ENCODE data around the gene UBE2S.
A peak's percentile ranks its signal among the peaks of the same experiment; 100 is the strongest.

UBE2S gene

GRCh38 chr19:55384920-55385723 is 22.5 kb downstream of the UBE2S start:
- TF ChIP-seq CTCF (conservative IDR thresholded peaks at IDR 0.05; ENCODE audit: low read depth), result no peak
- ChIA-PET POLR2A (ENCODE audit: low non-redundant PET) (interaction anchor here (0.6 to 1.7 kb wide), 4 partner anchors 17 to 84 kb away, joined by 3 to 9 read pairs (median 4); partner anchors contain the start of gene KMT5C), CTCF (interaction anchor here (1.1 to 1.3 kb wide), 3 partner anchors 21 to 97 kb away, joined by 3 read pairs; no protein-coding TSS in a partner anchor)
- DNase-seq (ENCODE audit: low spot score), result peak; percentile 89
- peak overlapping the region; percentile 98 for H3K27ac ChIP-seq

GRCh38 chr19:55384131-55384919 is 23.3 kb downstream of the UBE2S start, which contains the start of gene TMEM238:
Gene TMEM238 (minus strand): TSS chr19:55384292. CDS start chr19:55384259, 33 bp downstream.
- CTCF ChIA-PET, result interaction anchor here (0.5 to 2.0 kb wide), 14 partner anchors 15 to 294 kb away, joined by 3 to 21 read pairs (median 3); partner anchors contain the start of gene KMT5C
- TF ChIP-seq CTCF (conservative IDR thresholded peaks at IDR 0.05; ENCODE audit: low read depth), result peak; percentile 23; the same call in 1 of the 2 replicates
- POLR2A ChIA-PET (ENCODE audit: low non-redundant PET), result interaction anchor here (0.6 to 1.7 kb wide), 14 partner anchors 12 to 241 kb away, joined by 3 to 9 read pairs (median 4); partner anchors contain the start of genes HSPBP1, KMT5C and UBE2S
- DNase-seq (ENCODE audit: low spot score), result no peak
- H3K27ac ChIP-seq, result peak within 1 kb of the TSS; percentile 98

- ChIA-PET POLR2A (ENCODE audit: low non-redundant PET) (interaction anchor here (0.6 to 1.7 kb wide), 11 partner anchors 11 to 240 kb away, joined by 3 to 9 read pairs (median 4); partner anchors contain the start of genes HSPBP1, KMT5C and UBE2S), CTCF (interaction anchor here (0.5 to 2.0 kb wide), 15 partner anchors 14 to 293 kb away, joined by 3 to 21 read pairs (median 3); partner anchors contain the start of genes KMT5C and TMEM150B)
- peak overlapping the region; percentile 98 for H3K27ac ChIP-seq
- no peak for DNase-seq (ENCODE audit: low spot score)
- peak; percentile 59 for TF ChIP-seq CTCF (conservative IDR thresholded peaks at IDR 0.05; ENCODE audit: low read depth)
Observed at GRCh38 chr19:55383279-55384130, 24.1 kb downstream of the UBE2S start.

- CTCF ChIA-PET, result interaction anchor here (1.0 to 2.0 kb wide), 5 partner anchors 43 to 90 kb away, joined by 3 to 21 read pairs (median 4); partner anchors contain the start of genes KMT5C and TMEM150B
- POLR2A ChIA-PET (ENCODE audit: low non-redundant PET), result interaction anchor here (0.6 kb wide), 1 partner anchor 53 kb away, joined by 6 read pairs; no protein-coding TSS in a partner anchor
- no peak for TF ChIP-seq CTCF (conservative IDR thresholded peaks at IDR 0.05; ENCODE audit: low read depth)
- no peak for DNase-seq (ENCODE audit: low spot score)
- peak overlapping the region; percentile 98 for H3K27ac ChIP-seq
Observed at GRCh38 chr19:55382522-55383054, 25.0 kb downstream of the UBE2S start.

- ChIA-PET CTCF (no interaction called here), POLR2A (ENCODE audit: low non-redundant PET) (no interaction called here)
Observed at GRCh38 chr19:55382013-55382412, 25.6 kb downstream of the UBE2S start.

More at GRCh38 chr19:55382013-55382412, 25.6 kb downstream of the UBE2S start:
- no peak overlapping the region for H3K27ac ChIP-seq
- no peak for DNase-seq (ENCODE audit: low spot score)
- TF ChIP-seq CTCF (conservative IDR thresholded peaks at IDR 0.05; ENCODE audit: low read depth), result no peak
